Naive thymus-derived CD4-positive, alpha-beta T cell (primary cell): Measurements from ENCODE around the gene NUDT3. TPM values are rescaled to one million over a fixed set of nuclear protein-coding genes. Genes with fewer than 3 reads are reported as not detected.
A peak's percentile ranks its signal among the peaks of the same experiment; 100 is the strongest.
"Not testable (repeated sequence)": the region's sequence is repeated elsewhere in the genome, so short reads cannot be mapped to it uniquely, and the experiment has no call there.

Experiments used
- ATAC-seq: fragments of 150-1000 bp; cut with Tn5 transposase; 2 replicates; pipeline ENCODE4 v1.10.0; 2021; ENCODE audit warnings: mild to moderate bottlenecking, moderate library complexity
- CTCF ChIA-PET: fragments of 350-600 bp; sonication (Branson Sonifier 250); formaldehyde crosslinking; loops from one replicate; lab custom pipeline; 2021; ENCODE audit warnings: antibody characterized with exemption; lab: Charles Lee
- POLR2A ChIA-PET: fragments of 350-600 bp; sonication (Branson Sonifier 250); formaldehyde crosslinking; loops from one replicate; lab custom pipeline; 2021; ENCODE audit warnings: antibody characterized with exemption, inconsistent platforms; lab: Charles Lee
- DNase-seq, 9 donors: peaks; one replicate each; pipeline versions ENCODE4 v3.0.0 to v3.0.0-alpha.2; 2020 to 2022; ENCODE audit warnings: mixed read lengths in 1 of 9
- H3K27ac ChIP-seq: one replicate; pipeline ENCODE4 v1.7.0; 2013; ENCODE audit warnings: mild to moderate bottlenecking, low read depth, low read length, moderate library complexity
- H3K27me3 ChIP-seq, 2 donors: one replicate each; pipeline ENCODE4 v1.7.0; 2013; ENCODE audit warnings: low read length in 2 of 2, mild to moderate bottlenecking in 2 of 2, moderate library complexity in 2 of 2; ENCODE audit not compliant: control insufficient read depth in 2 of 2, insufficient read depth in 2 of 2
- H3K36me3 ChIP-seq, 3 experiments: 1 replicate in 2 of 3; 2 replicates in 1 of 3; pipeline ENCODE4 v1.7.0; 2013; ENCODE audit warnings: low read length in 3 of 3, mild to moderate bottlenecking in 3 of 3, moderate library complexity in 1 of 3; ENCODE audit not compliant: insufficient read depth in 3 of 3, control insufficient read depth in 2 of 3
- H3K4me1 ChIP-seq, 2 donors: one replicate each; pipeline ENCODE4 v1.7.0; 2013; ENCODE audit warnings: low read length in 2 of 2, mild to moderate bottlenecking in 2 of 2, moderate library complexity in 1 of 2; ENCODE audit not compliant: control insufficient read depth in 2 of 2, insufficient read depth in 2 of 2
- H3K4me3 ChIP-seq: 2 replicates; pipeline ENCODE4 v1.7.0; 2013; ENCODE audit warnings: mild to moderate bottlenecking, low read length
- H3K9me3 ChIP-seq, 3 experiments: 1 replicate in 2 of 3; 2 replicates in 1 of 3; pipeline ENCODE4 v1.7.0; 2013; ENCODE audit warnings: low read length in 3 of 3; ENCODE audit not compliant: control insufficient read depth in 2 of 3
- H3K27ac Mint-ChIP-seq, 9 donors: one replicate each; pipeline ENCODE4 v1.8.0; 2020 to 2022; ENCODE audit warnings: mixed read lengths in 9 of 9, mild to moderate bottlenecking in 8 of 9, moderate library complexity in 5 of 9, inconsistent platforms in 2 of 9
- H3K27me3 Mint-ChIP-seq, 5 donors: one replicate each; pipeline ENCODE4 v1.8.0; 2021 to 2022; ENCODE audit warnings: mixed read lengths in 5 of 5, mild to moderate bottlenecking in 1 of 5
- H3K36me3 Mint-ChIP-seq, 5 donors: one replicate each; pipeline ENCODE4 v1.8.0; 2020 to 2022; ENCODE audit warnings: mixed read lengths in 5 of 5, mild to moderate bottlenecking in 3 of 5, inconsistent platforms in 1 of 5
- H3K4me1 Mint-ChIP-seq, 7 donors: one replicate each; pipeline ENCODE4 v1.8.0; 2020 to 2022; ENCODE audit warnings: mixed read lengths in 7 of 7, mild to moderate bottlenecking in 3 of 7, inconsistent platforms in 1 of 7
- H3K4me3 Mint-ChIP-seq, 10 donors: one replicate each; pipeline ENCODE4 v1.8.0; 2020 to 2022; ENCODE audit warnings: mild to moderate bottlenecking in 10 of 10, mixed read lengths in 10 of 10, moderate library complexity in 6 of 10, inconsistent platforms in 2 of 10
- H3K9me3 Mint-ChIP-seq, 11 donors: one replicate each; pipeline ENCODE4 v1.8.0; 2020 to 2022; ENCODE audit warnings: mixed read lengths in 11 of 11, mild to moderate bottlenecking in 4 of 11, inconsistent platforms in 1 of 11, moderate library complexity in 1 of 11
- intact Hi-C, 2 donors: fragments of 100-400 bp; cut with micrococcal nuclease; formaldehyde crosslinking; loops; one replicate each; pipeline ENCODE4 v1.15.1; 2023
- polyA plus RNA-seq, 2 donors: library from polyadenylated mRNA; unstranded; fragments of 300-500 nt; fragmentation: Illumina TruSeq; gene quantifications; one replicate each; pipeline ENCODE4 v1.2.3, GENCODE V29; 2021
- total RNA-seq, 6 experiments: library from RNA in 5 of 6; stranded (reverse) in 5 of 6; gene quantifications; 1 replicate in 5 of 6; 2 replicates in 1 of 6; pipeline ENCODE4 v1.2.3 and lab custom pipeline; 2021 to 2026

The NUDT3 gene
- total and polyA plus RNA-seq, 7 experiments from 2014 or later, result 10.4 to 29.7 (median 23.4) TPM

DNA sequence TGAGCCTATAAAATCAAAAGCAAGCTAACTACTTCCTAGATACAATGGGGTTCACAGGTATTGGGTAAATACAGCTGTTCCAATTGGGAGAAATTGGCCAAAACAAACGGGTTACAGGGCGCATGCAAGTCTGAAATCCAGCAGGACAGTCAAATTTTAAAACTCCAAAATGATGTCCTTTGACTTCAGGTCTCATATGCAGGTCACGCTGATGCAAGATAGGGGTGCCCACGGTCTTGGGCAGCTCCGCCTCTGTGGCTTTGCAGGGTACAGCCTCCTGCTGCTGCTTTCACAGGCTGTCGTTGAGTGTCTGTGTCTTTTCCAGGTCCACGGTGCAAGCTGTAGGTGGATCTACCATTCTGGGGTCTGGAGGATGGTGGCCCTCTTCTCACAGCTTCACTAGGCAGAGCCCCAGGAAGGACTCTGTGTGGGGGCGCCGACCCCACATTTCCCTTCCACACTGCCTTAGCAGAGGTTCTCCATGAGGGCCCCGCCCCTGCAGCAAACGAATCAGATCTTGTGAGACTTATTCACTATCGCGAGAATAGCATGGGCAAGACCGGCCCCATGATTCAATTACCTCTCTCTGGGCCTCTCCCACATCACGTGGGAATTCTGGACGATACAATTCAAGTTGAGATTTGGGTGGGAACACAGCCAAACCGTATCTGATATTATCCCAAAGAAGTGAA is 131.7 kb downstream of the NUDT3 start:
- Mint-ChIP-seq H3K27me3 (no peaks in the 10 kb centered on the region), H3K36me3 (peaks cover 0 to 11% (median 7%) of the 10 kb centered on the region in 5 donors), H3K4me1 (no peaks in the 10 kb centered on the region), H3K9me3 (peaks cover 0 to 11% (median 2%) of the 10 kb centered on the region in 11 donors), H3K4me3 (no peak overlapping the region), H3K27ac (no peak overlapping the region)
- Histone ChIP-seq H3K9me3 (no peaks in the 10 kb centered on the region), H3K4me3 (no peak overlapping the region), H3K4me1 (no peaks in the 10 kb centered on the region), H3K27me3 (no peaks in the 10 kb centered on the region), H3K27ac (no peak overlapping the region), H3K36me3 (no peaks in the 10 kb centered on the region)
- no peak for DNase-seq
- POLR2A ChIA-PET, result no interaction called here
- no peak for ATAC-seq
- intact Hi-C loops, result no loop called here
- CTCF ChIA-PET, result no interaction called here

DNA sequence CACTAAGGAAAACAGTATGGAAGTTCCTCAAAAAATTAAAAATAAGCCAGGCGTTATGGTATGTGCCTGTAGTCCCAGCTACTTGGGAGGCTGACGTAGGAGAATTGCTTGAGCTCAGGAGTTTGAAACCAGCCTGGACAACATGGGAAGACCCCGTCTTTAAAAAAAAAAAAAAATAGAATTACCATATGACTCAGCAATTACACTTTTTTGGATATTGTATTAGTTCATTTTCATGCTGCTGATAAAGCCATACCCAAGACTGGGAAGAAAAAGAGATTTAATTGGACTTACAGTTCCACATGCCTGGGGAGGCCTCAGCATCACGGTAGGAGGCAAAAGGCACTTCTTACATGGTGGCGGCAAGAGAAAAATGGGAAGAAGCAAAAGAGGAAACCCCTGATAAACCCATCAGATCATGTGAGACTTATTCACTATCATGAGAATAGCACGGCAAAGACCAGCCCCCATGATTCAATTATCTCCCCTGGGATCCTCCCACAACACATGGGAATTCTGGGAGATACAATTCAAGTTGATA is 132.9 kb downstream of the NUDT3 start:
- ChIA-PET POLR2A (no interaction called here), CTCF (interaction anchor here (0.6 kb wide), 1 partner anchor 748 kb away, joined by 7 read pairs; no protein-coding TSS in a partner anchor)
- intact Hi-C loops, result no loop called here
- Mint-ChIP-seq H3K27me3 (no peaks in the 10 kb centered on the region), H3K27ac (peak overlapping the region in 1 of 9 donors; percentile 58), H3K4me3 (no peak overlapping the region), H3K9me3 (peaks cover 0 to 11% (median 2%) of the 10 kb centered on the region in 11 donors), H3K4me1 (no peaks in the 10 kb centered on the region), H3K36me3 (peaks cover 0 to 11% (median 7%) of the 10 kb centered on the region in 5 donors)
- H3K9me3 ChIP-seq, result no peaks in the 10 kb centered on the region
- no peaks in the 10 kb centered on the region for H3K27me3 ChIP-seq
- no peaks in the 10 kb centered on the region for H3K36me3 ChIP-seq
- no peaks in the 10 kb centered on the region for H3K4me1 ChIP-seq
- ATAC-seq, result no peak
- DNase-seq, result no peak
- H3K4me3 ChIP-seq, result no peak overlapping the region
- H3K27ac ChIP-seq, result no peak overlapping the region

DNA sequence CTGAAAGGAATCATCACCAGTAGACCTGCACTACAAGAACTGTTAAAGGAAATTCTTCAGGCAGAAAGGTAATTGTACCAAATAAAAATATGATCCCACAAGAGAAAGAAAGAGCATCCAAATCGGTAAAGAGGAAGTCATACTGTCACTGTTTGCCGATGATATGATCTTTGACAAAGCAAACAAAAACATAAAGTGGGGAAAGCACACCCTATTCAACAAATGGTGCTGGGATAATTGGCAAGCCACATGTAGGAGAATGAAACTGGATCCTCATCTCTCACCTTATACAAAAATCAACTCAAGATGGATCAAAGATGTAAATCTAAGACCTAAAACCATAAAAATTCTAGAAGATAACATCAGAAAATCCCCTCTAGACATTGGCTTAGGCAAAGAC is 140.1 kb downstream of the NUDT3 start:
- H3K9me3 Mint-ChIP-seq, H3K9me3 ChIP-seq, H3K27ac ChIP-seq, H3K36me3 Mint-ChIP-seq, DNase-seq, H3K4me3 Mint-ChIP-seq, CTCF ChIA-PET, H3K27me3 ChIP-seq, H3K4me3 ChIP-seq, ATAC-seq, H3K27ac Mint-ChIP-seq, H3K36me3 ChIP-seq, intact Hi-C loops: not testable (repeated sequence)
- H3K4me1 ChIP-seq, result peaks cover 11 to 13% of the 10 kb centered on the region in 2 donors
- Mint-ChIP-seq H3K27me3 (peaks cover 0 to 10% (median 0%) of the 10 kb centered on the region in 5 donors), H3K4me1 (peaks cover 8 to 23% (median 11%) of the 10 kb centered on the region in 7 donors)
- POLR2A ChIA-PET, result interaction anchor here (0.7 kb wide), 1 partner anchor 16 kb away, joined by 3 read pairs; the partner anchor contains the start of gene HMGA1

DNA sequence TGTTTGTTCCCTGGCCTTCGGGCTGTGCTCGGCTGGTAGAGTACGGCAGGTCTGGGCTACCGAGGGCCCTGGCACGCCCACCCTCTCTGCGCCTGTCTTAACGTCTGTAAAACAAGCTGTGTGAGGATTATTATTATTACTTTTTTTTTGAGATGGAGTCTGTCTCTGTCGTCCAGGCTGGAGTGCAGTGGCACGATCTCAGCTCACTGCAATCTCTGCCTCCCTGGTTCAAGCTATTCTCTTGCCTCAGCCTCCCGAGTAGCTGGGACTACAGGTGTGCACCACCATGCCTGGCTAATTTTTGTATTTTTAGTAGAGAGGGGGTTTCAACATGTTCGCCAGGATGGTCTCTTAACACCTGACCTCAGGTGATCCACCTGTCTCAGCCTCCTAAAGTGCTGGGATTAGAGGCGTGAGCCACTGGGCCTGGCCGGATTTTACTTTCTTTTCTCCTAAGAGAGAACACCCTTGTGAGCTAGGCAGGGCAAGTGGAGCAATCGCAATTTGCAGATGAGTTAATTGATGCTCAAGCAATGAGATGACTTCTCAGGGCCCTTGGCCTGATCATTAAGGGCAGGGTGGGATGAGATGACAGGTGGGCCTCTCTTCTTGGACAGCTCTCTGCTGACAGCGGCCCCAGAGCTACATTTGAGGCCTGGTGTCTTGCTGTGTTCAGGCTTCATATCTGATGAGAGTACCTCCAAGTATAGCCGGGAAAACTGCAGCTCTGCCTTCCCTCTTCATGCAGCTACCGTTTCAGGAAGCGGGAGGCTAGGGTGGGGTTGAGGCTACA is 142.8 kb downstream of the NUDT3 start:
- H3K9me3 Mint-ChIP-seq, result peaks cover 0 to 3% (median 0%) of the 10 kb centered on the region in 11 donors
- peak overlapping the region; percentile 85 to 98 (median 94) for H3K4me3 Mint-ChIP-seq
- ATAC-seq (peak; percentile 35), DNase-seq (no peak)
- peaks cover 0 to 6% (median 0%) of the 10 kb centered on the region in 3 experiments for H3K36me3 ChIP-seq
- ChIA-PET CTCF (interaction anchor here (0.7 to 5.4 kb wide), 13 partner anchors 8 to 362 kb away, joined by 3 to 64 read pairs (median 6); partner anchors contain the start of gene NUDT3), POLR2A (interaction anchor here (0.6 to 4.7 kb wide), 11 partner anchors 13 to 505 kb away, joined by 3 to 44 read pairs (median 11); partner anchors contain the start of genes HMGA1, NUDT3 and RPS10)
- H3K27me3 Mint-ChIP-seq, result peaks cover 0 to 10% (median 0%) of the 10 kb centered on the region in 5 donors
- peak overlapping the region; percentile 95 for H3K27ac ChIP-seq
- H3K36me3 Mint-ChIP-seq, result peaks cover 0 to 4% (median 0%) of the 10 kb centered on the region in 5 donors
- no peaks in the 10 kb centered on the region for H3K27me3 ChIP-seq
- peak overlapping the region; percentile 87 for H3K4me3 ChIP-seq
- H3K4me1 Mint-ChIP-seq, result peaks cover 13 to 39% (median 26%) of the 10 kb centered on the region in 7 donors
- H3K27ac Mint-ChIP-seq, result peak overlapping the region; percentile 85 to 97 (median 93)
- intact Hi-C loops, result loop anchor here (1.0 to 5.0 kb wide), 12 partner anchors 13 to 893 kb away; partner anchors contain the start of genes HMGA1 (in 2 of the 2), NUDT3 (in 2 of the 2), RPS10 (in 2 of the 2) and TCP11 (in 1 of the 2)
- peaks cover 13 to 15% of the 10 kb centered on the region in 2 donors for H3K4me1 ChIP-seq
- H3K9me3 ChIP-seq, result no peaks in the 10 kb centered on the region

DNA sequence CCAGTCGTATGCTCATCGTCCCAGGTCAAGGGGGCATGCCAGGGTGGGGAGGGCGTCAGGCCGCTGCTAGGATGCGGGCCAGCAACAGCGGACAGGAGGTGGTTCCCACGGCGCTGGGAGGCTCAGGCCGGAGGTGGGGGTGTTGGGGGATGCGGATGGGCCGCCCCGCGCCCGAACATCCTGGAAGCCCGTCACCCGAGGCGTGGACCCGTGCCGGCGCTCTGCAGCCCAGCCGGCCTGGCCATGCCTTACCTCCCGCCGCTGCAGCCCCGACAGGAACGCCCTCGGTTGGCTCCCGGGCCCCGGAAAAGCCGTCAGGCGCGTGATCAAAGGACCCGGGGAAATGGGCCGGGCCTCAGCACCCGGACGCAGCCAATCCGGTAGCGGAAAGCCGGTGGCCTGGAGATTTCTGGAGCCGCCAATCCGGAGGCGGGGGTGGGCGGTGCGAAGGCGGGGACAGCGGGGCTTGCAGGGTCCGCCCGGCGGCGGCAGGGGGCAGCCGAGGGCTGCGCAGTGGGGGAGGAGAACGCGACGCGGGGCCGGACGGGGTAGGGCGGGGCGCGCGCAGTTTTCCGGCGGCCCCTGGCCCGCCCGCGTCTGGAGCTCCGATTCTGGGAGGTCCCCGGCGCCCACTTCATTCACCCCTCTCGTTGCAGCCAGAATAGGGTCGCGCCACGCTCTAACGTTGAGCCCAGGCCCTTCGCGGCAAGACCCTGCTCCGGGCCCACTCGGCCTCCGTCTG is 143.6 kb downstream of the NUDT3 start, which contains the start of gene SMIM29:
TSS of gene SMIM29 (minus strand) at position 280 of the 742 bp plus-strand sequence. CDS start 1,215 bp downstream, outside the sequence.
- Mint-ChIP-seq H3K4me3 (peak within 1 kb of the TSS; percentile 85 to 98 (median 94)), H3K27ac (peak within 1 kb of the TSS; percentile 85 to 97 (median 95)), H3K27me3 (peaks cover 0 to 10% (median 0%) of the 10 kb centered on the region in 5 donors), H3K4me1 (peaks cover 13 to 42% (median 26%) of the 10 kb centered on the region in 7 donors), H3K9me3 (peaks cover 0 to 3% (median 0%) of the 10 kb centered on the region in 11 donors), H3K36me3 (peaks cover 0 to 6% (median 0%) of the 10 kb centered on the region in 5 donors)
- intact Hi-C loops, result loop anchor here (1.0 to 5.0 kb wide), 12 partner anchors 13 to 893 kb away; partner anchors contain the start of genes HMGA1 (in 2 of the 2), NUDT3 (in 2 of the 2), RPS10 (in 2 of the 2) and TCP11 (in 1 of the 2)
- Histone ChIP-seq H3K36me3 (peaks cover 0 to 14% (median 0%) of the 10 kb centered on the region in 3 experiments), H3K27ac (peak within 1 kb of the TSS; percentile 95), H3K4me3 (peak within 1 kb of the TSS; percentile 87), H3K4me1 (peaks cover 13 to 15% of the 10 kb centered on the region in 2 donors), H3K9me3 (no peaks in the 10 kb centered on the region), H3K27me3 (no peaks in the 10 kb centered on the region)
- ChIA-PET POLR2A (interaction anchor here (0.6 to 4.7 kb wide), 15 partner anchors 9 to 506 kb away, joined by 3 to 44 read pairs (median 6); partner anchors contain the start of genes HMGA1, NUDT3 and RPS10), CTCF (interaction anchor here (0.7 to 5.4 kb wide), 14 partner anchors 9 to 363 kb away, joined by 3 to 64 read pairs (median 6); partner anchors contain the start of genes HMGA1 and NUDT3)
- DNase-seq (peak; percentile 95 to 100 (median 97)), ATAC-seq (peak; percentile 94)
